Body of pancreas (tissue), 4 donors: ENCODE measurements around the gene EPM2AIP1. TPM values are rescaled to one million over a fixed set of nuclear protein-coding genes. Genes with fewer than 3 reads are reported as not detected.
A peak's percentile ranks its signal among the peaks of the same experiment; 100 is the strongest.
"Not testable (repeated sequence)": the region's sequence is repeated elsewhere in the genome, so short reads cannot be mapped to it uniquely, and the experiment has no call there.

Experiments
- ATAC-seq: fragments of 150-250 bp; one replicate; pipeline ENCODE4 v1.9.1; 2016
- DNase-seq, 4 donors: peaks; one replicate each; pipeline ENCODE4 v3.0.0-alpha.2; 2019
- H3K27ac ChIP-seq, 4 donors: fragments of 200-600 bp; sonication (generic); 1 replicate in 3 of 4; 2 replicates in 1 of 4; pipeline versions ENCODE4 v1.5.1 to v1.6.1; 2016 to 2019; ENCODE audit warnings: mild to moderate bottlenecking in 1 of 4, mixed read lengths in 1 of 4, moderate library complexity in 1 of 4
- H3K27me3 ChIP-seq, 2 donors: fragments of 200-600 bp; sonication (generic); one replicate each; pipeline ENCODE4 v1.6.0; 2016; ENCODE audit warnings: mild to moderate bottlenecking in 1 of 2
- H3K36me3 ChIP-seq, 2 donors: fragments of 200-600 bp; sonication (generic); replicated peaks in 1 of 2; 2 replicates each; pipeline ENCODE4 v1.5.1; 2016; ENCODE audit warnings: low read depth in 2 of 2; ENCODE audit not compliant: insufficient read depth in 1 of 2
- H3K4me1 ChIP-seq: fragments of 200-600 bp; sonication (generic); one replicate; pipeline ENCODE4 v1.6.0; 2016
- H3K4me3 ChIP-seq, 2 donors: fragments of 200-600 bp; sonication (generic); 1 replicate in 1 of 2; 2 replicates in 1 of 2; pipeline ENCODE4 v1.5.1; 2016 to 2019
- H3K9me3 ChIP-seq, 3 donors: fragments of 200-600 bp; sonication (generic); 1 replicate in 2 of 3; 2 replicates in 1 of 3; pipeline ENCODE4 v1.5.1; 2016
- CTCF ChIP-seq, 7 experiments: fragments of 450-650 bp in 4 of 7; fragments of 200-600 bp in 3 of 7; sonication (generic) in 3 of 7; IDR thresholded peaks; one replicate each; pipeline ENCODE4 v1.5.1; 2016 to 2019; ENCODE audit warnings: antibody characterized with exemption in 7 of 7
- POLR2A ChIP-seq, 3 donors: fragments of 450-650 bp; IDR thresholded peaks; one replicate each; pipeline ENCODE4 v1.6.1; 2016; ENCODE audit warnings: antibody characterized with exemption in 3 of 3, mild to moderate bottlenecking in 2 of 3
- WGBS, 2 donors: methylation state at CpG; one replicate each; pipeline ENCODE4 v1.1.5; 2017; 5-methylcytosine and 5-hydroxymethylcytosine counted together
- intact Hi-C: fragments of 100-400 bp; cut with DNase I; formaldehyde crosslinking; loops from one replicate; pipeline ENCODE4 v1.15.1; 2023
- total RNA-seq, 2 donors: library from RNA; depleted of rRNA; stranded (reverse); fragments of >200 nt; gene quantifications; one replicate each; pipeline ENCODE4 v1.1.0, GENCODE V29; 2016

EPM2AIP1 gene
- total RNA-seq, 2 donors from 2014 or later, result 9.1 to 10.9 TPM

DNA sequence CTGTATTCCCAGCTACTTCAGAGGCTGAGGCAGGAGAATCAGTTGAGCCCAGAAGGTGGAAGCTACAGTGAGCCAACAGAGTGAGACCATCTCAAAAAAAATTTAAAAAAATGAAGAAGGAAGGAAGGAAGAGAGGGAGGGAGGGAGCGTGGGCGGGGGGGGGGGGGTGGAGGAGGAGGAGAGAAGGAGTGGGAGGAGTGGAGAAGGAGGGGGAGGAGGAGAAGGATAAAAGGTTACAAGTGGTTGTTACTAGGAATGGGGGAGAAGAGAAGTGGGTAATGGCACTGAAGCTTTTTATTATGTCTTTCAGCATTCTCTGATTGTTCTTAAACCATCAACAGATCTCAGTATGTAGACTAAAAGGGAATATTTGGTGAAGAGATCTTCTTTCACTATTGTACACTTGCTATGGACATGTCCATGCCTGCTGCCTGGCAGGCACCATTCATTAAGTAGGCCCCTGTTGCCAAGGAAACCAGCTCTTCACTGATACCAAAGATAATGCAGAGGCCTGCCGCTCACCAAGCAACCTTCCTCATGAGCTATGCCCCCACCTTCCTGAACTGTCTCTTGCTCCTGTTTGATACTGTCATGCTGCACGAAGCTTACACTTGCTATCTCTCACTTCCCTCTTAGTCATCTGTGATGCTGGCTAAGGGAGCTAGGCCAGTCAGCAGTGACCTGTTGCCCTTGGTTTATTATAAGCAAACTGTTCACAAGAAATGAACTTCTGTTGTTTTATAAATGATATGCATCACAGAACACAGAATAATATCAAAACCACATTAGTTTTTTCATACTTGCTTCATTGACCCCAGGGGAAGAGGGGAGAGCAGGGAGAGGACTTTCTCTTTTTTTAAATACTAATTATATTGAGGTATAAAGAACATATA is 23.1 kb downstream of the EPM2AIP1 start:
- Histone ChIP-seq H3K27ac (no peak overlapping the region), H3K36me3 (no peaks in the 10 kb centered on the region), H3K4me1 (no peaks in the 10 kb centered on the region), H3K4me3 (no peak overlapping the region), H3K9me3 (no peaks in the 10 kb centered on the region), H3K27me3 (no peaks in the 10 kb centered on the region)
- no peak for ATAC-seq
- DNase-seq, result peak in 2 of 4 donors; percentile 19 to 45
- no peak for TF ChIP-seq POLR2A (IDR thresholded peaks at IDR 0.05)
- no peak for TF ChIP-seq CTCF (IDR thresholded peaks at IDR 0.05)
- intact Hi-C loops, result no loop called here
- 61 to 80% methylated on average over 4 of the region's 4 CpGs for WGBS, 2 donors

- intact Hi-C loops, result no loop called here
- no peak for DNase-seq
- ATAC-seq, result no peak
- H3K9me3 ChIP-seq, result no peaks in the 10 kb centered on the region
- H3K4me1 ChIP-seq, result no peaks in the 10 kb centered on the region
- no peaks in the 10 kb centered on the region for H3K27me3 ChIP-seq
- no peak overlapping the region for H3K27ac ChIP-seq
- 83 to 89% methylated on average over 4 of the region's 4 CpGs for WGBS, 2 donors
- H3K36me3 ChIP-seq, result no peaks in the 10 kb centered on the region
- H3K4me3 ChIP-seq, result no peak overlapping the region
- no peak for TF ChIP-seq POLR2A (IDR thresholded peaks at IDR 0.05)
- no peak for TF ChIP-seq CTCF (IDR thresholded peaks at IDR 0.05)
Measured at GRCh38 chr3:36969085-36969484, 23.8 kb downstream of the EPM2AIP1 start.

DNA sequence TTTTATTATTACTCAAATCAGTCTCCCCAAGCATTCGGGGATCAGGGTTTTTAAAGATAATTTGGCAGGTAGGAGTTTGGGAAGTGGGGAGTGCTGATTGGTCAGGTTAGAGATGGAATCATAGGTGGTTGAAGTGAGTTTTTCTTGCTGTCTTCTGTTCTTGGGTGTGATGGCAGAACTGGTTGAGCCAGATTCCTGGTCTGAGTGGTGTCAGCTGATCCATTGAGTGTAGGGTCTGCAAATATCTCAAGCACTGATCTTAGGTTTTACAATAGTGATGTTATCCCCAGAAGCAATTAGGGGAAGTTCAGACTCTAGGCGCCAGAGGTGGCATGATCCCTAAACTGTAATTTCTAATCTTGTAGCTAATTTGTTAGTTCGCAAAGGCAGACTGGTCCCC is 27.5 kb downstream of the EPM2AIP1 start:
- TF ChIP-seq POLR2A (IDR thresholded peaks at IDR 0.05) (no peak), CTCF (IDR thresholded peaks at IDR 0.05) (no peak)
- Histone ChIP-seq H3K27me3 (no peaks in the 10 kb centered on the region), H3K4me1 (no peaks in the 10 kb centered on the region), H3K9me3 (no peaks in the 10 kb centered on the region), H3K27ac (no peak overlapping the region), H3K4me3 (no peak overlapping the region), H3K36me3 (no peaks in the 10 kb centered on the region)
- DNase-seq (no peak), ATAC-seq (no peak)
- WGBS, 2 donors, result 54 to 65% methylated on average over 3 of the region's 3 CpGs
- intact Hi-C loops, result no loop called here

DNA sequence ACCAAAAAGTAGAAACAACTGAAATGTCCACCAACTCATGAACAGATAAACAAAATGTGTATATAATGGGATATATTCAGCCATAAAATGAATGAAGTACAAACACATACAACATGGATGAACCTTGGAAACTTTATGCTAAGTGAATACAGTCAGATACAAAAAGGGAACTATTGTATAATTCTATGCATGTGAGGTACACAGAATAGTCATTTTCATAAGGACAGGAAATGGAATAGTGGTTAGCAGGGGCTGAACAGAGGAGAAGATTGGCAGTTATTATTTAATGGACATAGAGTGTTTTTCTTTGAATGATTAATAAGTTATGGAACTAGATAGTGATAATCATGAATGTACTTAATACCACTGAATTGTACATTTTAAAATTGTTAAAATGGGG is 28.1 kb downstream of the EPM2AIP1 start:
- Histone ChIP-seq H3K4me1 (no peaks in the 10 kb centered on the region), H3K27me3 (no peaks in the 10 kb centered on the region), H3K36me3 (no peaks in the 10 kb centered on the region), H3K4me3 (no peak overlapping the region), H3K27ac (no peak overlapping the region), H3K9me3 (no peaks in the 10 kb centered on the region)
- intact Hi-C loops, result no loop called here
- ATAC-seq (no peak), DNase-seq (no peak)
- TF ChIP-seq CTCF (IDR thresholded peaks at IDR 0.05) (no peak), POLR2A (IDR thresholded peaks at IDR 0.05) (no peak)

- Histone ChIP-seq H3K4me3 (no peak overlapping the region), H3K27me3 (no peaks in the 10 kb centered on the region), H3K9me3 (no peaks in the 10 kb centered on the region), H3K36me3 (no peaks in the 10 kb centered on the region), H3K4me1 (no peaks in the 10 kb centered on the region), H3K27ac (no peak overlapping the region)
- WGBS, 2 donors, result 74 to 95% methylated on average over 1 of the region's 1 CpG
- DNase-seq (no peak), ATAC-seq (no peak)
- intact Hi-C loops, result no loop called here
- TF ChIP-seq POLR2A (IDR thresholded peaks at IDR 0.05), result no peak
- TF ChIP-seq CTCF (IDR thresholded peaks at IDR 0.05), result no peak
Measured at GRCh38 chr3:36964331-36964730, 28.6 kb downstream of the EPM2AIP1 start.

DNA sequence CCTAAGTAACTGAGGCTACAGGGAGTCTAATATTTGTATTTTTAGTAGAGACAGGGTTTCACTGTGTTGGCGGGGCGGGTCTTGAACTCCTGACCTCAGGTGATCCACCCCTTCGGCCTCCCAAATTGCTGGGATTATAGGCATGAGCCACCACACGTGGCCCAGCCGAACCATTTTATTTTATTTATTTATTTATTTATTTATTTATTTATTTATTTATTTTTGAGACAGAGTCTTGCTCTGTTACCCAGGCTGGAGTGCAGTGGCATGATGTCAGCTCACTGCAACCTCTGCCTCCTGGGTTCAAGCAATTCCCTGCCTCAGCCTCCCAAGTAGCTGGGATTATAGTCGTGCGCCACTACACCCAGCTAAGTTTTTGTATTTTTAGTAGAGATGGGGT is 29.9 kb downstream of the EPM2AIP1 start:
- ATAC-seq, H3K27ac ChIP-seq, intact Hi-C loops, DNase-seq, H3K36me3 ChIP-seq, H3K27me3 ChIP-seq, H3K4me1 ChIP-seq, H3K9me3 ChIP-seq, H3K4me3 ChIP-seq: not testable (repeated sequence)
- WGBS, 2 donors, result 90 to 94% methylated on average over 7 of the region's 7 CpGs
